OCI-LY1 (cell line): ENCODE data around the gene OTP.
"Not testable (repeated sequence)": the region's sequence is repeated elsewhere in the genome, so short reads cannot be mapped to it uniquely, and the experiment has no call there.

ENCODE experiments used
- CTCF ChIP-seq: fragments of 200-600 bp; sonication (generic), shearing (Covaris generic); IDR thresholded peaks from 2 replicates; pipeline ENCODE4 v1.5.1; 2017; ENCODE audit warnings: mild to moderate bottlenecking, antibody characterized with exemption, low read length, moderate library complexity, mixed read lengths
- EZH2 ChIP-seq: fragments of 200-600 bp; sonication (generic), shearing (Covaris generic); IDR thresholded peaks from 2 replicates; pipeline ENCODE4 v1.8.0; 2017; ENCODE audit warnings: borderline replicate concordance, mixed run types, mild to moderate bottlenecking, antibody characterized with exemption, low read length, moderate library complexity, mixed read lengths

- TF ChIP-seq CTCF, EZH2: not testable (repeated sequence)
Observed at GRCh38 chr5:77582143-77582542, 56.4 kb downstream of the OTP start.
